Measurements from ENCODE around the gene ELF4.

Gene ELF4

GRCh38 chrX:130081421-130082045, 28.8 kb downstream of the ELF4 start:
- Histone ChIP-seq H3K9ac (ENCODE audit: low read length) (no peak overlapping the region), H3K4me1 (ENCODE audit: insufficient read depth, low read length) (peaks cover 8% of the 10 kb centered on the region), H3K9me3 (ENCODE audit: low read length) (no peaks in the 10 kb centered on the region), H3K36me3 (ENCODE audit: insufficient read depth, low read length) (no peaks in the 10 kb centered on the region), H3K4me3 (ENCODE audit: low read depth in 1 of 2, low read length in 2 of 2) (no peak overlapping the region), H3K27me3 (ENCODE audit: control insufficient read depth in 1 of 2, insufficient read depth in 2 of 2, low read length in 2 of 2) (no peaks in the 10 kb centered on the region), H3K27ac (ENCODE audit: low read depth, low read length) (no peak overlapping the region)

GRCh38 chrX:130080791-130081367, 29.4 kb downstream of the ELF4 start:
- no peaks in the 10 kb centered on the region for H3K36me3 ChIP-seq (ENCODE audit: insufficient read depth, low read length)
- H3K4me1 ChIP-seq (ENCODE audit: insufficient read depth, low read length): peaks cover 8% of the 10 kb centered on the region
- no peak overlapping the region for H3K27ac ChIP-seq (ENCODE audit: low read depth, low read length)
- H3K9me3 ChIP-seq (ENCODE audit: low read length): no peaks in the 10 kb centered on the region
- H3K4me3 ChIP-seq (ENCODE audit: low read depth in 1 of 2, low read length in 2 of 2): no peak overlapping the region
- H3K27me3 ChIP-seq (ENCODE audit: control insufficient read depth in 1 of 2, insufficient read depth in 2 of 2, low read length in 2 of 2): no peaks in the 10 kb centered on the region
- H3K9ac ChIP-seq (ENCODE audit: low read length): no peak overlapping the region

- Histone ChIP-seq H3K4me1 (ENCODE audit: insufficient read depth, low read length) (peaks cover 8% of the 10 kb centered on the region), H3K9ac (ENCODE audit: low read length) (no peak overlapping the region), H3K36me3 (ENCODE audit: insufficient read depth, low read length) (no peaks in the 10 kb centered on the region), H3K9me3 (ENCODE audit: low read length) (no peaks in the 10 kb centered on the region), H3K27ac (ENCODE audit: low read depth, low read length) (no peak overlapping the region), H3K27me3 (ENCODE audit: control insufficient read depth in 1 of 2, insufficient read depth in 2 of 2, low read length in 2 of 2) (no peaks in the 10 kb centered on the region), H3K4me3 (ENCODE audit: low read depth in 1 of 2, low read length in 2 of 2) (no peak overlapping the region)
These were observed 30.4 kb downstream of the ELF4 start for GRCh38 chrX:130079824-130080406.

DNA sequence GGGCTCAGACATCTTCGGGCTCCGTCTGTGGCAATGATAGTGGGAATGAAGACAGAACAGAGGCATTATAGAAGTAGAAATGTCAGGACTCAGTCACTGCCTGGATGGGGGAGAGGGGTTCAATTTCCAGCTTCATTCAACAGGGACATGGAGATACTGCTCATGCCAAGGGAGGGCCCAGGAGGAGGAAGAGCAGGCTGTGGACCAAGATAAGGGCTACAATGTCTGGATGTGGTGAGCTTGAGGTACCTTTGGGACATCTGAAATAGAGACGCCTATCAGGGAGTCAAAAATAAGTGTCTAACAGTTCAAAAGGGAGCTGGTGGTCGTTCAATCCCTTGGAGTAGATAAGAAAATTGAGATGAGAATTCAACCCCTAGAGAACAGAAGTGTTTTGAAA, 34.5 kb downstream of the ELF4 start:
- H3K27me3 ChIP-seq (ENCODE audit: control insufficient read depth in 1 of 2, insufficient read depth in 2 of 2, low read length in 2 of 2): no peaks in the 10 kb centered on the region
- no peak overlapping the region for H3K27ac ChIP-seq (ENCODE audit: low read depth, low read length)
- H3K4me1 ChIP-seq (ENCODE audit: insufficient read depth, low read length): no peaks in the 10 kb centered on the region
- no peak overlapping the region for H3K9ac ChIP-seq (ENCODE audit: low read length)
- no peak overlapping the region for H3K4me3 ChIP-seq (ENCODE audit: low read depth in 1 of 2, low read length in 2 of 2)
- H3K9me3 ChIP-seq (ENCODE audit: low read length): no peaks in the 10 kb centered on the region
- H3K36me3 ChIP-seq (ENCODE audit: insufficient read depth, low read length): no peaks in the 10 kb centered on the region

DNA sequence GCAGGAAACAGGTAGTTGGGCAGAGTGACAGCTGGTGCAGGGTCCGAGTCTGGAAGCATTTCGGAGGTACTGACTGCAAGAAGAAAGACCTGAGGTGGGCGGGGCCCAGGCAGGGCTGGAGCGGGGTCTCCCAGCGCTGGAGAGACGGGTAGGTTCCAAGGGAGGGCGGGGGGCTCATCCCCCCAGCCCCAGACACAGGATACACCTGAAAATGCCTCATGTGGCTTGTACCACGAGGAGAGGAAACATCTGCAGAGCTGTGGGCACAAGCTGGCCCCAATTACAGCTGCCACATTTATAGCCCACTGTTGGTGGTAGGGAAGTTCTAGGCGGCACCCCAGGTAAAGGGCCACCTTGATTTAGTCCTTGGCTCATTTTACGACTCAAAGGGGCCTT, 38.0 kb downstream of the ELF4 start:
- no peaks in the 10 kb centered on the region for H3K27me3 ChIP-seq (ENCODE audit: control insufficient read depth in 1 of 2, insufficient read depth in 2 of 2, low read length in 2 of 2)
- peaks cover 5% of the 10 kb centered on the region for H3K36me3 ChIP-seq (ENCODE audit: insufficient read depth, low read length)
- no peak overlapping the region for H3K4me3 ChIP-seq (ENCODE audit: low read depth in 1 of 2, low read length in 2 of 2)
- H3K4me1 ChIP-seq (ENCODE audit: insufficient read depth, low read length): no peaks in the 10 kb centered on the region
- H3K27ac ChIP-seq (ENCODE audit: low read depth, low read length): no peak overlapping the region
- no peak overlapping the region for H3K9ac ChIP-seq (ENCODE audit: low read length)
- H3K9me3 ChIP-seq (ENCODE audit: low read length): no peaks in the 10 kb centered on the region

DNA sequence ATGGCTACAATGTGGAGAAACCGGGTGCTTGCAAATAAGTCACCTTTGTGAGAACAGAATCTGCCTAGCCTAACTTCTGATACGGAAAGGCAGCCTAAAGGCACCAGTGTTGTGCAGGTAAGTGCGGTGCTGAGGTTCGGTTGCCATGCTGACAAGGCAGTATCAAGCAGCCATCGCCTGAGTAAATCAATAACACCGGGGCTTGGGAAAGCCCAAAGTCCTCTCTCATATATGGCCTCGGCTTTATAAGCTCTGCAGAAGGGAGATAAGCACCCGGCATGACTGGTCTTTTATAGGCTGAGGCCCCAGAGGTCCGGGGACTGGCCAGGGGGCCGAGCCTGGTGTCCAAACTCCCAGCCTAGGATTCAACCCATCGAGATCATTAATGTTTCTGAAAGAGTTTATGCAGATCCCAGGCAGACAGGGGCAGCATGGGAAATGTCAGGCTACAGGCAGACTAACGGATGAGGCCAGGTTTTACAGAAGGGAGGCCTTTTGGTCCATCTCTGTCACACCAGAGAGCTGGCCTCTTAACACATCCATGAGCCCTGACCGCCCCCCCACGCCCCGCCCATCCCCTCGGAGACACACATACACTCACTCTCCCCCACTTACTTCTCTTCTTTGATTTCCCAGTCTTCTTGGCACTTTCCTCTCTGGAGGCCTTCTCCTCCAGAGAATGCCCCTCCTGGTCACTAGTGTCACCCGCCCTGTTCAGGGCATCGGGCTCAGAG, 38.5 kb downstream of the ELF4 start:
- H3K9me3 ChIP-seq (ENCODE audit: low read length): no peaks in the 10 kb centered on the region
- H3K27me3 ChIP-seq (ENCODE audit: control insufficient read depth in 1 of 2, insufficient read depth in 2 of 2, low read length in 2 of 2): no peaks in the 10 kb centered on the region
- H3K9ac ChIP-seq (ENCODE audit: low read length): no peak overlapping the region
- H3K36me3 ChIP-seq (ENCODE audit: insufficient read depth, low read length): peaks cover 5% of the 10 kb centered on the region
- H3K4me1 ChIP-seq (ENCODE audit: insufficient read depth, low read length): no peaks in the 10 kb centered on the region
- no peak overlapping the region for H3K4me3 ChIP-seq (ENCODE audit: low read depth in 1 of 2, low read length in 2 of 2)
- no peak overlapping the region for H3K27ac ChIP-seq (ENCODE audit: low read depth, low read length)

- H3K36me3 ChIP-seq (ENCODE audit: insufficient read depth, low read length): peaks cover 10% of the 10 kb centered on the region
- no peaks in the 10 kb centered on the region for H3K9me3 ChIP-seq (ENCODE audit: low read length)
- no peaks in the 10 kb centered on the region for H3K4me1 ChIP-seq (ENCODE audit: insufficient read depth, low read length)
- H3K9ac ChIP-seq (ENCODE audit: low read length): no peak overlapping the region
- no peak overlapping the region for H3K27ac ChIP-seq (ENCODE audit: low read depth, low read length)
- no peak overlapping the region for H3K4me3 ChIP-seq (ENCODE audit: low read depth in 1 of 2, low read length in 2 of 2)
- no peaks in the 10 kb centered on the region for H3K27me3 ChIP-seq (ENCODE audit: control insufficient read depth in 1 of 2, insufficient read depth in 2 of 2, low read length in 2 of 2)
These were observed 43.2 kb downstream of the ELF4 start for GRCh38 chrX:130066975-130067615.

DNA sequence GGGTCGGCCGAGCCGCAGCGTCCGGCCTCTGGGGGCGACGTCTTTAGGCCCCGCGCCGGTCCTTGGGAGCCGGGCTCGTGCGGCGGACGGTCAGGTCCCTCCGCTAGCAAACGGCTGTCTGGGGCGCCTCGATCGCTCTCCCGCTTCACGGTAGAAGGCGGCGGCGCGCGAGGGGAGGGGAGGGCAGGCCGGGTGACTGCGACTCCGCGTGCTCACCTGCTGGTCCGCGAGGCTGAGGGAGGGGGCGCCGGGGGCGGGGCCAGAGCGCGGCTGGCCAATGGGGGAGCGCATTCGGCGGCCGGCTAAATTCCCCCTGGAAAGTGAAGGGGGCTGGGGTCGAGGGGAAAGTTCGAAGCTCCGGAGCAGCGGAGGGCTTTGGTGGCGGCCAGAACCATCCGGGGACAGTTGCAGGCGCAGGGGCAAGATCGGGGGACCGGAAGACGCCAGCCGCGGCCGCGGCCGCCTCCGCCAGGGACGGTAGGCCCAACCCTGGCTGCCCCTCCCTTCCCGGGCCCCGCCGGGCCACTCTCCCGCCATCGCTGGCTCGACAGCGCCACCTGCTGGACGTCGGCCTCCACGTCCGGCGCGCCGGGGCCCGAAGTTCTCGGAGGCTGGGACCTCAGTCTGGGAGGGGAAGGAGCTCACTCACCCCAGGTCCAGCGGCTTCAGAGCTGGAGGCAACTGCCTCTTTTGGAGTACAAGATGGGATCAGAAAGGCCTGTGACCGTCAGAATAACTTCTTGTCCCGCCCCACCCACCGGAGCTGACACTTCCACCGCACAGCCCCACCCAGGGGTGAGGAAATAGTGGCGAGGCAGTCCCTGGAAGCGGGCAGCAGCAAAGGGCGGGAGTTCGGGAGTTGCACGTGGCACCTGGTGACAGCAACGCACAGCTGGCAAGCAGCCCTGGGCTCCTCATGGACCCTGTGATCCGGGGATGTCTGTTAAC, 49.9 kb downstream of the ELF4 start:
- Histone ChIP-seq H3K27me3 (ENCODE audit: control insufficient read depth in 1 of 2, insufficient read depth in 2 of 2, low read length in 2 of 2) (peaks cover 0 to 11% of the 10 kb centered on the region in 2 donors), H3K9me3 (ENCODE audit: low read length) (no peaks in the 10 kb centered on the region), H3K4me1 (ENCODE audit: insufficient read depth, low read length) (peaks cover 22% of the 10 kb centered on the region), H3K4me3 (ENCODE audit: low read depth in 1 of 2, low read length in 2 of 2) (peak overlapping the region; percentile 27 to 41), H3K9ac (ENCODE audit: low read length) (no peak overlapping the region), H3K36me3 (ENCODE audit: insufficient read depth, low read length) (no peaks in the 10 kb centered on the region), H3K27ac (ENCODE audit: low read depth, low read length) (no peak overlapping the region)

DNA sequence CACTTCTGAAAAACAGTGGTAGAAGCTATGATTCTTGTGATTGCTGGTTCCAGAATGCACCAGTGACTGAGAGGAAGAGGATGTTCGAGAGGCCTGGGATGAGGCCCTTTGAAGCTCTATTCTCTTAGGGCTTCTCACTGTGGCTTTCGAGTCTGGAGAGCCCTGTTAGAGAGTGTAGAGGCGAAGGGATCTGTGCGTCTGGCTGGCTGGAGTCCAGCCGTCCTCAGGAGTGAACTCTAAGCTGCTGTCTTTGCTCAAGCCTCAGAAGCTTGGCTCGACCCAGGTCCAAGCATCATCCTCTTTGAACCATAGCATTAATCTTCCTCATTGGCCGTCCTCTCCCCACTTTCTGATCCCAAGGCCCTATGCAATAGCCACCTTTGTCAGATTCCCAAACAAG, 51.6 kb downstream of the ELF4 start:
- Histone ChIP-seq H3K27me3 (ENCODE audit: control insufficient read depth in 1 of 2, insufficient read depth in 2 of 2, low read length in 2 of 2) (peaks cover 0 to 11% of the 10 kb centered on the region in 2 donors), H3K27ac (ENCODE audit: low read depth, low read length) (no peak overlapping the region), H3K9ac (ENCODE audit: low read length) (no peak overlapping the region), H3K4me1 (ENCODE audit: insufficient read depth, low read length) (peaks cover 22% of the 10 kb centered on the region), H3K4me3 (ENCODE audit: low read depth in 1 of 2, low read length in 2 of 2) (no peak overlapping the region), H3K9me3 (ENCODE audit: low read length) (no peaks in the 10 kb centered on the region), H3K36me3 (ENCODE audit: insufficient read depth, low read length) (no peaks in the 10 kb centered on the region)

DNA sequence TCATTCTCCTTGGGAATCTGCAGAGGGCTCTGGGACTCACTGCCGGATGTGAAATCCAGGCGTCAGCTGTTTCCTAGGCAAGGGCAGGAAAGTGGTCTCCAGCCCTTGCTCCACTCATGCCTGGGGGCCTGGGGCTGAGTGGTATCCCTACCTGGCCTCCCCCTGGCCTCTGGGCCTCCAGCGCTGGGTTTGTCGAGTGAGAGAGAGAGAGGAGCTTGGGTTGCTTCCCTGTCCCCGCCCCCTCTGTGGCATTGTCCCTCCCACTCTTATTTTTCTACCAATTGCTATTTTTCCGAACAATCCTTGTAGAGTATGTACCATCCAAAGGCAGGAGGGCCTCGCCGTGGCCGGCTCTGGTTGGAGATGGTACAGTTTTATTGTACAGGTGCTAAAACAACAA, 53.1 kb downstream of the ELF4 start:
- H3K36me3 ChIP-seq (ENCODE audit: insufficient read depth, low read length): peaks cover 4% of the 10 kb centered on the region
- no peak overlapping the region for H3K9ac ChIP-seq (ENCODE audit: low read length)
- H3K27me3 ChIP-seq (ENCODE audit: control insufficient read depth in 1 of 2, insufficient read depth in 2 of 2, low read length in 2 of 2): peaks cover 0 to 15% of the 10 kb centered on the region in 2 donors
- H3K27ac ChIP-seq (ENCODE audit: low read depth, low read length): no peak overlapping the region
- H3K4me1 ChIP-seq (ENCODE audit: insufficient read depth, low read length): peaks cover 22% of the 10 kb centered on the region
- no peak overlapping the region for H3K4me3 ChIP-seq (ENCODE audit: low read depth in 1 of 2, low read length in 2 of 2)
- no peaks in the 10 kb centered on the region for H3K9me3 ChIP-seq (ENCODE audit: low read length)
